HuH-7 (cell line): ENCODE data around the gene SPINK6.

Experiments used
- DNase-seq: peaks from one replicate; pipeline ENCODE4 v3.0.0; 2011; ENCODE audit warnings: low spot score

SPINK6 gene

DNA sequence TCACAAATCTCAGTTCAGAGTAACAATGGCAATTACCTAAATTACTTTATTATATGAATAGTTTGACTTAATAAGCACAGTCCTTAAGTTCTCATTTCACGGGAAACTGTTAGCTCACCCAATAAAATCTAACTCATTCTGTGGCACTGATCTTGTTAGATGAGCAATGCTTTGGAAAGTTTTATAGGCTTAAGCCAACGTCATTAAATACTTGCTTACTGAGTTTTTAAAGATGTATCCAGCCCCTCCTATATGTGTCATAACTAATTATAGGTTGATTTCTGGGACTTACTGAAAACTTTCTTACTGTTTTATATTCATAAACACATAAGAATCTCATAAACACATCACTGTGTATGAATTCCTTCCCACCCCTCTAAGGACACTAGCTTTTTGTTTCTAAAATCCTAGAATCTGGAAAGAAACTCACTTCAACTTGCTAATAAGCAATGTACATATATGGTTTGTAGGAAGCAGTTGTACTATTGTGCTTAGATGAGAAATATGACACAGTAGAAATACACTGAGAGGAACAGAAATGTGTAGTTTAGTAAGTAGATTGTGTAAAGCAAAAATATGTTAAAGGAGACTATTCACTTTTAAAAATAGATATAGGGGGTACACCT lies 21.4 kb downstream of the SPINK6 start:
- DNase-seq = no peak

DNA sequence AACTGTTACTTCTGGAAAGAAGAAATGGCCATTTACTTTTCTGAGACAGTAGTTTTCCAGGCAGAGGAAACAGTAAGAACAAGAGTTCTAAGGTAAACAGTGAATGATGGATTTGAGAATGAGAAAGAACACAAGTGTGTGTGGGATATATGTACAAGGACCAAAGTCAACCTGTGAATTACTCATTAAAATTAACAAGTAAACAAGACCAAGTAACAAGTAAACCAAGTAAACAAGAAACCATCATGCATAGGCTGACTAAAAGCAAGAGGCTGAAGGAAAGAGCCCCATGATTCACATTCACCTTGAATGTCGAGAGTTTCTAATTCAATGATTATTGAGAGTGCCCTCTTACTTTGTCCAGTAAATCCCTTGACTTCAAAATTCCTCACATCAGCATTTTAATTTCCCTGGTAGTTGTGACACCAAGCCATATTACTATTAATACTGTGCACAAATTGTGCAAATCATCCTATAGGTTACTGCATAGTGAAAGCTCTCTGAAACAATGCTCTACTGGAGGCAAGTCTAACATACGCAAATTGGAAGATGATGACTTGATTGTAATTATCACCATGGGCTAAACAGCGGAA lies 25.6 kb downstream of the SPINK6 start:
- DNase-seq = no peak

- DNase-seq = no peak
These were observed 27.0 kb downstream of the SPINK6 start for GRCh38 chr5:148229840-148230239.

DNA sequence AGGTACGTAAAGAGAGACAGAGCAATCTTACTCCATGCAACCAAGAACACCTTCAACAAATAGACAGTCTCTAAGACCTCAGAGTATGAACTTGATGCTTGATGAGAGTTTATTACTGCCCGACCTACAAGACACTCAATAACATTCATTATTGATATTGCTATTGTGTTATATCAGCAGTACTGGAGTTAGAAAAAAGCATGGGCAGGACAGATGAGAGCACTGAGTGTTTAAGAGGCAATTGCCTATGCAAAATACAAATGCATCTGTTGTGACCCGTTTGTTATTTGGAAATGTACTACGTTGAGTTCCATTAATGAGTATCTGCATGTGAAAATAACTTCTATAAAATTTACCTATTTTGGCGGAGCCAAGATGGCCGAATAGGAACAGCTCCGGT lies 27.4 kb downstream of the SPINK6 start:
- DNase-seq = no peak

GRCh38 chr5:148237785-148238417 lies 35.1 kb downstream of the SPINK6 start:
- no peak for DNase-seq

DNA sequence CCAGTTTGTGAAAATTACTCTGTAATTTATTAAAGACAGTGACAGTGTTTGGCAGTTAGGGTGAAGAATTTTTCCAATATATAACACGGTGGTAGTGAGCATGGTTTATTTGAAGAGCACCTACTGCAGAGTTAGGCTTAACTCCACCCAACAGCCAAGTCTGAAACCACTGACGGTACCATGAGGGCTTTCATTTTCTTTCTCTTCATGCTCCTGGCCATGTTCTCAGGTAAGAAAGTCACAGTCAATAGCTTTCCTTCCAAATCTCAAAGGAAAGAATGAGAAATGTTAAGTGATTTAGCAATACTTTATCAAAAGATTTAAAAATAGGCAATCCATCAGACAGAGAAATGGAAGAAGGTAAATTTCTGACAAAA lies 35.6 kb downstream of the SPINK6 start, which contains the start of gene MARCOL:
TSS of gene MARCOL (plus strand) at position 108 of the 377 bp plus-strand sequence. CDS start at position 181, 73 bp downstream.
- no peak for DNase-seq

GRCh38 chr5:148248894-148249293 lies 46.1 kb downstream of the SPINK6 start:
- DNase-seq = no peak

DNA sequence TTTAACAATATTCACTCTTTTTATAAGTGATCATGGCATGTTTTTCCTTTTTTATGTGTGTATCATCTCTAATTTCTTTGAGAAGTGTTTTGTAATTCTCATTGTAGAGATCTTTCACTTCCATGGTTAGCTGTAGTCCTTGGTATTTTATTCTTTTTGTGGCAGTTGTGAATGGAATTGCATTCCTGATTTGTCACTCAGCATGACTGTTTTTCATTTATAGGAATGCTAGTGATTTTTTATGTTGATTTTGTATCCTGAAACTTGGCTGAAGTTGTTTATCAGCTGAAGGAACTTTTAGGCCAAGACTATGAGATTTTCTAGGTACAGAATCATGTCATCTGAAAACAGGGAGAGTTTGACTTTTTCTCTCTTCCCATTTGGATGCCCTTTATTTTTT lies 52.6 kb downstream of the SPINK6 start:
- no peak for DNase-seq

- DNase-seq = no peak
These were observed 56.4 kb downstream of the SPINK6 start for GRCh38 chr5:148259288-148259687.

- no peak for DNase-seq
These were observed 58.4 kb downstream of the SPINK6 start for GRCh38 chr5:148261221-148261620.
